ENCODE data around the gene THRB. TPM values are rescaled to one million over a fixed set of nuclear protein-coding genes. Genes with fewer than 3 reads are reported as not detected.

THRB gene
- total and polyA plus RNA-seq, 10 donors = 1.00 to 26.6 (median 16.2) TPM

DNA sequence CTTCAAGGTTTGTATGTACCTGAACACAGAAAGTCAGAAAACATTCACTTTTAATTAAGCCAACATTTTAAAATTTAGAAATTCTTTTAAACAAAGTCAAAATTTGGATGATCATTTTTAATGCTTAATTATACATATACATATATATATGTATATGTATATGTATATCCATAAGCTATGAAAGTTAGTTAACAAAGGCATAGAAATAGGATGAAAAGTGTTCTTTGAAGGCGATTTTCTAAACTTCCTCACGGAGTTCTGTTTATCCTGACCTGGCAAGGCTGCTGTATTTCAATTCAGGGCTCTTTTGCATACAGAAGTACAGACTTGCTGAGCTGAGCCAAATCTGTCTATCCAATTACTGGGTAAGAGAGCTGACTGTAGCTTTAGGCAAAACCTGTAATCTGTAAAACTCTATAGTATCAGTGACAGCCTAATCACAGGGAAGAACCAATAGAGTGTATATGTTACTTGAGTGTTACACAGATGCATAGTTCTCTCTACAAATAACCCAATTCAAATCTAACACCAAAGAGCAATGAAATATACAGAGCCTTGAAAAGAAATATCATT, 32.1 kb upstream of the THRB start:
- intact Hi-C loops (cut with DNase I; ENCODE audit: low total_unique reads) = no loop called here

DNA sequence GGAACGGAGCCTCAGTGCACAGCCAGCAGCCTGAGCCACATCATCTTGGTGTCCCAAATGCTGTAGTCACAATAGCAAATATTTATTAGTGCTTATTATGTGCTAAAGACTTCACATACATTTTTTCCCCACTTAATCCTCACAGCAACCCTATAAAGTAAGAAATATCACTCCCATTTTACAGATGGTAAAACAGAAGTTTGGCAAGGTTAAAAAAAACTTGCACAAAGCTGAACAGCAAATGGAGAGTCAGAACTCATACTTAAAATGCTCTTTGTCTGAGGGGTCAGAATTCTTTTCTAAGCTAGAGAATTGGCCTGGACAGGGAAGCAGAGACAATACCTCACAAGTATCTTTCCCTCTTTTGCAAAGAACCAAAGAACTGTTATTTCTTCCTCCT, 30.9 kb upstream of the THRB start:
- H3K27me3 ChIP-seq (replicated peaks in 1 of 7) = peaks cover 0 to 21% (median 10%) of the 10 kb centered on the region in 7 donors
- intact Hi-C loops (cut with DNase I; ENCODE audit: low total_unique reads) = no loop called here
- 75 to 100% (median 88%) methylated on average over 1 of the region's 1 CpG for WGBS, 5 donors
- H3K36me3 ChIP-seq = no peaks in the 10 kb centered on the region
- H3K4me3 ChIP-seq = no peak overlapping the region
- peaks cover 5 to 24% (median 15%) of the 10 kb centered on the region in 6 donors for H3K4me1 ChIP-seq
- no peaks in the 10 kb centered on the region for H3K9me3 ChIP-seq
- no peak for DNase-seq
- no peak overlapping the region for H3K27ac ChIP-seq
- TF ChIP-seq POLR2AphosphoS5 (IDR thresholded peaks at IDR 0.05) (no peak), POLR2A (IDR thresholded peaks at IDR 0.05) (no peak), CTCF (IDR thresholded peaks at IDR 0.05 in 8 of 11, conservative IDR thresholded peaks at IDR 0.05 in 3 of 11) (no peak)

More for the DNA sequence above, 32.1 kb upstream of the THRB start:
- WGBS, 5 donors = 64 to 89% (median 80%) methylated on average over 2 of the region's 2 CpGs
- peaks cover 0 to 10% (median 5%) of the 10 kb centered on the region in 7 donors for H3K27me3 ChIP-seq (replicated peaks in 1 of 7)
- no peaks in the 10 kb centered on the region for H3K36me3 ChIP-seq
- no peaks in the 10 kb centered on the region for H3K9me3 ChIP-seq
- TF ChIP-seq POLR2AphosphoS5 (IDR thresholded peaks at IDR 0.05) = no peak
- no peak for TF ChIP-seq CTCF (IDR thresholded peaks at IDR 0.05 in 8 of 11, conservative IDR thresholded peaks at IDR 0.05 in 3 of 11)
- no peak for TF ChIP-seq POLR2A (IDR thresholded peaks at IDR 0.05)
- DNase-seq = no peak
- H3K4me1 ChIP-seq = peaks cover 0 to 12% (median 7%) of the 10 kb centered on the region in 6 donors
- H3K4me3 ChIP-seq = no peak overlapping the region
- H3K27ac ChIP-seq = no peak overlapping the region

- Histone ChIP-seq H3K27me3 (replicated peaks in 1 of 7) (peaks cover 0 to 27% (median 10%) of the 10 kb centered on the region in 7 donors), H3K4me1 (peaks cover 5 to 29% (median 16%) of the 10 kb centered on the region in 6 donors), H3K36me3 (no peaks in the 10 kb centered on the region), H3K4me3 (no peak overlapping the region), H3K9me3 (no peaks in the 10 kb centered on the region), H3K27ac (no peak overlapping the region)
- no peak for TF ChIP-seq POLR2A (IDR thresholded peaks at IDR 0.05)
- no peak for TF ChIP-seq POLR2AphosphoS5 (IDR thresholded peaks at IDR 0.05)
- DNase-seq = no peak
- intact Hi-C loops (cut with DNase I; ENCODE audit: low total_unique reads) = no loop called here
- 85 to 96% (median 89%) methylated on average over 1 of the region's 1 CpG for WGBS, 5 donors
These were observed 30.4 kb upstream of the THRB start for GRCh38 chr3:24525022-24525421.

DNA sequence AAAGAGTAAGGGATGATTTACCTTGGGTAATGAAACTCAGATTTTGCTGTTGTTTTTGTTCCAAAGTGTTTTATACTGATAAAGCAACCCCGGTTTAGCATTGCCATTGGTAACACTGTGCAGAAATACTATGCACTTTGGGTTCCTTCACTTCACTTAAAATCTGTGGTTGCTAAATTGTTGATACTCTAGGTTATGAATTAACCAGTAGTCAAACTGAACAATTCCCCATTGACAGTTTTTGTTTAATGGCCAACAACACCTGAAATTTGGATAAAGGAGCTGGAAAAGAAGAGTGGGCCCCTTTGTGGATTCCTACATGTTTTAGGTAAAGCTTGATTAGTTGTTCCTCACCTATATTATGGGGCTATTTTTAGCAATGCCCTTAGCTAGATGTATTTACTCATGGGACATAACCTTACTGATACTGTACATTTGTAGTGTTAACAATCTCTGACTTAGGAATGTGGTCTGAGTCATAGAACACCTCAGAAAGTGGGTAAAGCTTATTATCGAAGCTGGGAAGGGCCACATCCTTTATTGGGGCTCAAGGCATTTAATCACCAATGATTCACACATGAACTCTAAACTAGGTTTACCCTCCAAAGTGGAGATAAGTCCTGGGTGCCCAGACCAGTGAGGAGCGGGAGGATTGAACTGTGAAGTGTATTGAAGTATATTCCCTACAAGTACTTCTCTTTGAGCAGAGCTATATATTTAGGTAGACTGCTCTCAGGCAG, 29.5 kb upstream of the THRB start:
- Histone ChIP-seq H3K36me3 (no peaks in the 10 kb centered on the region), H3K27ac (no peak overlapping the region), H3K4me3 (no peak overlapping the region), H3K9me3 (no peaks in the 10 kb centered on the region), H3K27me3 (replicated peaks in 1 of 7) (peaks cover 0 to 35% (median 10%) of the 10 kb centered on the region in 7 donors), H3K4me1 (peaks cover 5 to 38% (median 18%) of the 10 kb centered on the region in 6 donors)
- 84 to 95% (median 90%) methylated on average over 3 of the region's 3 CpGs for WGBS, 5 donors
- intact Hi-C loops (cut with DNase I; ENCODE audit: low total_unique reads) = loop anchor here (5.0 kb wide), 1 partner anchor 158 kb away; no protein-coding TSS in a partner anchor
- DNase-seq = no peak
- TF ChIP-seq POLR2AphosphoS5 (IDR thresholded peaks at IDR 0.05) (no peak), POLR2A (IDR thresholded peaks at IDR 0.05) (no peak), CTCF (IDR thresholded peaks at IDR 0.05 in 8 of 11, conservative IDR thresholded peaks at IDR 0.05 in 3 of 11) (no peak)
